RWPE1 (cell line): Measurements from ENCODE around the gene ABI2.

Source experiments
- CTCF ChIA-PET: fragments of 350-600 bp; sonication (Branson Sonifier 250); formaldehyde crosslinking; extraction: SDS; loops from one replicate; lab custom pipeline; 2021; lab: Yijun Ruan, JAX
- POLR2A ChIA-PET: fragments of 400-600 bp; formaldehyde crosslinking; extraction: SDS; loops from one replicate; lab custom pipeline; 2020; ENCODE audit warnings: antibody characterized with exemption; ENCODE audit not compliant: low non-redundant PET; lab: Yijun Ruan, JAX
- DNase-seq: peaks from one replicate; pipeline ENCODE4 v3.0.0; 2012; ENCODE audit warnings: low spot score
- H3K27ac ChIP-seq: fragments of 450-650 bp; 2 replicates; pipeline ENCODE4 v1.5.1; 2017
- TF ChIP-seq, protein P1 (sequence below): fragments of 450-650 bp; conservative IDR thresholded peaks from 2 replicates; pipeline ENCODE4 v1.5.1; 2017; ENCODE audit warnings: low read depth, mild to moderate bottlenecking

ABI2 gene

GRCh38 chr2:203432811-203433210, 104.6 kb downstream of the ABI2 start:
- ChIA-PET CTCF (interaction anchor here (1.0 kb wide), 1 partner anchor 384 kb away, joined by 3 read pairs; no protein-coding TSS in a partner anchor), POLR2A (no interaction called here)
- no peak overlapping the region for H3K27ac ChIP-seq
- no peak for DNase-seq
- TF ChIP-seq, protein P1, sequence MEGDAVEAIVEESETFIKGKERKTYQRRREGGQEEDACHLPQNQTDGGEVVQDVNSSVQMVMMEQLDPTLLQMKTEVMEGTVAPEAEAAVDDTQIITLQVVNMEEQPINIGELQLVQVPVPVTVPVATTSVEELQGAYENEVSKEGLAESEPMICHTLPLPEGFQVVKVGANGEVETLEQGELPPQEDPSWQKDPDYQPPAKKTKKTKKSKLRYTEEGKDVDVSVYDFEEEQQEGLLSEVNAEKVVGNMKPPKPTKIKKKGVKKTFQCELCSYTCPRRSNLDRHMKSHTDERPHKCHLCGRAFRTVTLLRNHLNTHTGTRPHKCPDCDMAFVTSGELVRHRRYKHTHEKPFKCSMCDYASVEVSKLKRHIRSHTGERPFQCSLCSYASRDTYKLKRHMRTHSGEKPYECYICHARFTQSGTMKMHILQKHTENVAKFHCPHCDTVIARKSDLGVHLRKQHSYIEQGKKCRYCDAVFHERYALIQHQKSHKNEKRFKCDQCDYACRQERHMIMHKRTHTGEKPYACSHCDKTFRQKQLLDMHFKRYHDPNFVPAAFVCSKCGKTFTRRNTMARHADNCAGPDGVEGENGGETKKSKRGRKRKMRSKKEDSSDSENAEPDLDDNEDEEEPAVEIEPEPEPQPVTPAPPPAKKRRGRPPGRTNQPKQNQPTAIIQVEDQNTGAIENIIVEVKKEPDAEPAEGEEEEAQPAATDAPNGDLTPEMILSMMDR = no peak

- POLR2A ChIA-PET = no interaction called here
- H3K27ac ChIP-seq = no peak overlapping the region
- no peak for DNase-seq
- TF ChIP-seq, protein P1 = no peak
- CTCF ChIA-PET = no interaction called here
These were observed 108.3 kb downstream of the ABI2 start for GRCh38 chr2:203436496-203436895.

DNA sequence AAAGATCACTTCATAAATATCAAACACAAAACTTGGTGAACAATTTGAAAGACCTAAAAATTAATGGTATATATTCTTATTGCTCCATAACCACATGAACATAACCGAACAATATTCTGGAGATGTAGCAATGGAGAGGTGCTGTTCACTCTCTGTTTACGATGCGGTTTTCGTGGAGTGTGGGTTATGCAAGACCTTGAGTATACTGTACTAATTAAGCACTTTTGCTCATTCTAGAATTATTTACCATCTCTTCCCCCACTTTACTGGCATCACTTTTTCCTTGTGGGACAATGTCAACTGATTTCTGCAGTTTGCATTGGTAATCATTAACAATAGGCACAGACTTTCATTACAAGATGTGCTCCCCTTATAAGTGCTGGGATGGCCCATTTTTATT, 109.3 kb downstream of the ABI2 start:
- H3K27ac ChIP-seq = no peak overlapping the region
- TF ChIP-seq, protein P1 = no peak
- ChIA-PET CTCF (no interaction called here), POLR2A (no interaction called here)
- DNase-seq = no peak

- H3K27ac ChIP-seq = no peak overlapping the region
- TF ChIP-seq, protein P1 = no peak
- no peak for DNase-seq
- ChIA-PET CTCF (no interaction called here), POLR2A (no interaction called here)
These were observed 110.3 kb downstream of the ABI2 start for GRCh38 chr2:203438528-203438927.

- DNase-seq = no peak
- ChIA-PET POLR2A (no interaction called here), CTCF (no interaction called here)
- TF ChIP-seq, protein P1 = no peak
- no peak overlapping the region for H3K27ac ChIP-seq
These were observed 112.5 kb downstream of the ABI2 start for GRCh38 chr2:203440671-203441070.

- TF ChIP-seq, protein P1 = no peak
- H3K27ac ChIP-seq = no peak overlapping the region
- ChIA-PET CTCF (interaction anchor here (0.6 to 0.7 kb wide), 2 partner anchors 48 to 374 kb away, joined by 4 to 5 read pairs; no protein-coding TSS in a partner anchor), POLR2A (no interaction called here)
- no peak for DNase-seq
These were observed 113.3 kb downstream of the ABI2 start for GRCh38 chr2:203441463-203441862.
